ENCODE data around the gene AOC3. TPM values are rescaled to one million over a fixed set of nuclear protein-coding genes. Genes with fewer than 3 reads are reported as not detected.

AOC3 gene
- total and polyA plus RNA-seq, 2 of the 13 experiments (the other 11 are each of a cell fraction or from before 2014, with no cell fraction given) = 8.7 to 51.7 TPM

DNA sequence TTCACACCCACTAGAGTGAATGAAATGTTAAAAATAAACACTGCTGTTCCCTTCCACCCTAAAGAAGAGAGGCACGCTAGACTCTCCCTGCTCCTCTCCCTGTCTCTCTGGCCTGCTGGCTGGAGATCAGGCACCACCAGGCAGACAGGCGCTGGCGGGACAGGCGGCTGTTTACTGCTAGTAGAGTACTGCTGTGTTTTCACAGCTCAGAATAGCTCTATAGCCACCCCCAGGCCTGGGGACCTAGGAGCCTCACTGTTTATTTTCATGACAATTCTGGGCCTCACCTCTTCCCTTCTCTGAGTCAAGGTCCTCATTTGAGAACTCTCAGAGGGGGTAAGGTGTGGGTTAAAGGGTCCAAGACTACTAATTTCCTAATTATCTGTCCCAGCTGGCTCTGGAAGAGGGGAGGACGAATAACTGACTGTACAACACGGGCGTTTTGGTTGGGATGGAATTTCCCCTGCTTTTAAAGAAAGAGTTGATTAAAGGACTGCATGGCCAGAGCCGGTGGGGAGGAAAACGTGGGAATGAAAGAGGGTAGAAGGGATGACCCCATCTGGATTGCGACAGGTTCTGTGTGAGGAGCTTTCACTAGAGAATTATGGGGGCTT, 40.6 kb downstream of the AOC3 start (continued):
- TF ChIP-seq NONO (IDR thresholded peaks at IDR 0.05) (no peak), NONO (CRISPR knock-in tag; conservative IDR thresholded peaks at IDR 0.05) (no peak), HIVEP1 (CRISPR knock-in tag; IDR thresholded peaks at IDR 0.05) (no peak), ZNF616 (CRISPR knock-in tag; IDR thresholded peaks at IDR 0.05; ENCODE audit: low read depth) (no peak), THYN1 (CRISPR knock-in tag; IDR thresholded peaks at IDR 0.05; ENCODE audit: borderline replicate concordance, low read depth) (no peak), ZNF275 (CRISPR knock-in tag; IDR thresholded peaks at IDR 0.05; ENCODE audit: borderline replicate concordance) (no peak), HHEX (CRISPR knock-in tag; IDR thresholded peaks at IDR 0.05) (no peak), MEF2D (CRISPR knock-in tag; IDR thresholded peaks at IDR 0.05) (peak; percentile 97), GLMP (CRISPR knock-in tag; IDR thresholded peaks at IDR 0.05; ENCODE audit: borderline replicate concordance) (no peak), DPF2 (CRISPR knock-in tag; IDR thresholded peaks at IDR 0.05; ENCODE audit: borderline replicate concordance, low read depth) (no peak), ZNF766 (CRISPR knock-in tag; IDR thresholded peaks at IDR 0.05; ENCODE audit: borderline replicate concordance) (no peak), ZNF780A (CRISPR knock-in tag; IDR thresholded peaks at IDR 0.05) (no peak), SPEN (CRISPR knock-in tag; IDR thresholded peaks at IDR 0.05; ENCODE audit: low read depth) (peak; percentile 49; the same call in 1 of the 2 replicates), KDM6A (CRISPR knock-in tag; IDR thresholded peaks at IDR 0.05; ENCODE audit: low read depth) (peak; percentile 36; the same call in 1 of the 2 replicates), SSRP1 (CRISPR knock-in tag; IDR thresholded peaks at IDR 0.05) (no peak), ERF (CRISPR knock-in tag; IDR thresholded peaks at IDR 0.05) (peak; percentile 74; the same call in 1 of the 2 replicates), ARID2 (CRISPR knock-in tag; IDR thresholded peaks at IDR 0.05; ENCODE audit: borderline replicate concordance) (0 out of 2 replicates have a peak, but pooled peaks have one; percentile 71), SRSF9 (IDR thresholded peaks at IDR 0.05; ENCODE audit: borderline replicate concordance, insufficient read depth, low read depth, low read length, poor library complexity, severe bottlenecking) (no peak), PAWR (CRISPR knock-in tag; IDR thresholded peaks at IDR 0.05; ENCODE audit: borderline replicate concordance) (no peak), ZNF724P (CRISPR knock-in tag; IDR thresholded peaks at IDR 0.05; ENCODE audit: borderline replicate concordance) (no peak)
- TF ChIP-seq, protein P1, sequence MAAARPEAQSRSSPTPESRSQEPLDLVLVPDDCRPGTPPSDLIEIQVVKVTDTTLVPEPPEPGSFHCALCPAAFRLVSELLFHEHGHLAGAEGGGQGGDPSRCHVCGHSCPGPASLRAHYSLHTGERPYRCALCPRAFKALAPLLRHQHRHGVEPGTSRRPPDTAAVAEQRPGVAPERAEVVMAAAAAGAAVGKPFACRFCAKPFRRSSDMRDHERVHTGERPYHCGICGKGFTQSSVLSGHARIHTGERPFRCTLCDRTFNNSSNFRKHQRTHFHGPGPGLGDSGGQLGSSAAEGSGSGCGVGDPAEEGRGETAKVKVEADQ (CRISPR knock-in tag; IDR thresholded peaks at IDR 0.05; ENCODE audit: borderline replicate concordance) = no peak
- TF ChIP-seq, protein P2, sequence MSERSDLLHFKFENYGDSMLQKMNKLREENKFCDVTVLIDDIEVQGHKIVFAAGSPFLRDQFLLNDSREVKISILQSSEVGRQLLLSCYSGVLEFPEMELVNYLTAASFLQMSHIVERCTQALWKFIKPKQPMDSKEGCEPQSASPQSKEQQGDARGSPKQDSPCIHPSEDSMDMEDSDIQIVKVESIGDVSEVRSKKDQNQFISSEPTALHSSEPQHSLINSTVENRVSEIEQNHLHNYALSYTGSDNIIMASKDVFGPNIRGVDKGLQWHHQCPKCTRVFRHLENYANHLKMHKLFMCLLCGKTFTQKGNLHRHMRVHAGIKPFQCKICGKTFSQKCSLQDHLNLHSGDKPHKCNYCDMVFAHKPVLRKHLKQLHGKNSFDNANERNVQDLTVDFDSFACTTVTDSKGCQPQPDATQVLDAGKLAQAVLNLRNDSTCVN (CRISPR knock-in tag; IDR thresholded peaks at IDR 0.05; ENCODE audit: borderline replicate concordance) = no peak
- TF ChIP-seq, protein P3, sequence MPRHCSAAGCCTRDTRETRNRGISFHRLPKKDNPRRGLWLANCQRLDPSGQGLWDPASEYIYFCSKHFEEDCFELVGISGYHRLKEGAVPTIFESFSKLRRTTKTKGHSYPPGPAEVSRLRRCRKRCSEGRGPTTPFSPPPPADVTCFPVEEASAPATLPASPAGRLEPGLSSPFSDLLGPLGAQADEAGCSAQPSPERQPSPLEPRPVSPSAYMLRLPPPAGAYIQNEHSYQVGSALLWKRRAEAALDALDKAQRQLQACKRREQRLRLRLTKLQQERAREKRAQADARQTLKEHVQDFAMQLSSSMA (CRISPR knock-in tag; IDR thresholded peaks at IDR 0.05) = 0 out of 2 replicates have a peak, but pooled peaks have one; percentile 25
- TF ChIP-seq, protein P4, sequence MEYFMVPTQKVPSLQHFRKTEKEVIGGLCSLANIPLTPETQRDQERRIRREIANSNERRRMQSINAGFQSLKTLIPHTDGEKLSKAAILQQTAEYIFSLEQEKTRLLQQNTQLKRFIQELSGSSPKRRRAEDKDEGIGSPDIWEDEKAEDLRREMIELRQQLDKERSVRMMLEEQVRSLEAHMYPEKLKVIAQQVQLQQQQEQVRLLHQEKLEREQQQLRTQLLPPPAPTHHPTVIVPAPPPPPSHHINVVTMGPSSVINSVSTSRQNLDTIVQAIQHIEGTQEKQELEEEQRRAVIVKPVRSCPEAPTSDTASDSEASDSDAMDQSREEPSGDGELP (IDR thresholded peaks at IDR 0.05; ENCODE audit: borderline replicate concordance, low read depth) = peak; percentile 40; the same call in 1 of the 2 replicates

All from HepG2 (cell line).